HCT116 (cell line): ENCODE results near the gene MSI2.

Source experiments
- CBX3 ChIP-seq: IDR thresholded peaks from 2 replicates; pipeline ENCODE4 v1.6.1; 2012; ENCODE audit warnings: low read depth
- EGR1 ChIP-seq: IDR thresholded peaks from 2 replicates; pipeline ENCODE4 v1.6.1; 2012; ENCODE audit warnings: low read depth
- EZH2phosphoT487 ChIP-seq: fragments of 200-600 bp; IDR thresholded peaks from 2 replicates; pipeline ENCODE4 v1.6.1; 2018; ENCODE audit warnings: antibody characterized with exemption, borderline replicate concordance
- POLR2A ChIP-seq: IDR thresholded peaks from 2 replicates; pipeline ENCODE4 v1.7.0; 2011; ENCODE audit warnings: borderline replicate concordance; ENCODE audit not compliant: insufficient read depth, insufficient read length; ENCODE audit errors: extremely low read depth
- POLR2AphosphoS5 ChIP-seq: IDR thresholded peaks from 2 replicates; pipeline ENCODE4 v1.6.1; 2011; ENCODE audit warnings: mild to moderate bottlenecking, low read depth, low read length, moderate library complexity
- RAD21 ChIP-seq: IDR thresholded peaks from 2 replicates; pipeline ENCODE4 v1.6.1; 2012; ENCODE audit warnings: low read depth, mild to moderate bottlenecking
- SIN3A ChIP-seq: IDR thresholded peaks from 2 replicates; pipeline ENCODE4 v1.6.1; 2012; ENCODE audit warnings: low read depth
- SRF ChIP-seq: IDR thresholded peaks from 2 replicates; pipeline ENCODE4 v1.6.1; 2012; ENCODE audit warnings: low read depth
- TF ChIP-seq, protein P1 (sequence below), 3 experiments: fragments of 200-600 bp in 1 of 3; sonication (generic) in 1 of 3; IDR thresholded peaks in 2 of 3; conservative IDR thresholded peaks in 1 of 3; 2 replicates each; pipeline ENCODE4 v1.5.1; 2012 to 2017; ENCODE audit warnings: low read depth in 2 of 3, low read length in 2 of 3, antibody characterized with exemption in 1 of 3, borderline replicate concordance in 1 of 3, control low read depth in 1 of 3, mild to moderate bottlenecking in 1 of 3, mixed read lengths in 1 of 3, mixed run types in 1 of 3, moderate library complexity in 1 of 3; ENCODE audit not compliant: insufficient read depth in 1 of 3

DNA sequence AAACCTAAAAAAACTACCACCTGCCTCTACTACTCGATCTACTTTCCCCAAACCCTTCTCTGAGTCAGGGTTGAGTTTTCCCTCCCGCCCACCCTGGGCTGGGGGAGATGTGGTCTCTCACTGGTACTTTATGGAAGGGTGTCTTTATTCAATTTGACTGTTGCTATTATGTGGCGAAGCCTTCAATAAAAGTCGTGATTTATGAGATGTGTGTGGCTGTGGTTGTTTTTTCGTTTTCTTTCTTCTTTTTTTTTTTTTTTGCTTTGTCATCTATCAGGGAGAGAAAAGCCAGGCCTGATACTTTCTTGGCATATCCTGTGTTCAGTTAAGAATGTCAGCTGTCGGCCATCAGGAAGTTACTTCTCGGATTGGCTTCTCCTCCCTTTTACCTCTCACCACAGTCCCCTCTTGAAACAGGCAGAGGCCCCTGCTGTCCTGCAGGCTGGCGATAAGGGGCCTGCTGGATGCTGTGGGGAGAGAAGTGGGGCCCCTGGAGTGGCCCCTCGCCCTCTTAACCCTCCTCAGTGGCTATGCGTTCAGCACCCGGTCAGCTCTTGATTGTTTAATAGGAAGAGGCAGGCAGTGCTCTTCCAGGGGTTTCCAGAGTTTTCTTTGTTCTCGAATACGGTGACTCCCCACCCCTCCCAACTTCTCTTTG, 123.0 kb downstream of the MSI2 start:
- no peak for TF ChIP-seq POLR2A
- TF ChIP-seq EGR1: no peak
- TF ChIP-seq, protein P1, sequence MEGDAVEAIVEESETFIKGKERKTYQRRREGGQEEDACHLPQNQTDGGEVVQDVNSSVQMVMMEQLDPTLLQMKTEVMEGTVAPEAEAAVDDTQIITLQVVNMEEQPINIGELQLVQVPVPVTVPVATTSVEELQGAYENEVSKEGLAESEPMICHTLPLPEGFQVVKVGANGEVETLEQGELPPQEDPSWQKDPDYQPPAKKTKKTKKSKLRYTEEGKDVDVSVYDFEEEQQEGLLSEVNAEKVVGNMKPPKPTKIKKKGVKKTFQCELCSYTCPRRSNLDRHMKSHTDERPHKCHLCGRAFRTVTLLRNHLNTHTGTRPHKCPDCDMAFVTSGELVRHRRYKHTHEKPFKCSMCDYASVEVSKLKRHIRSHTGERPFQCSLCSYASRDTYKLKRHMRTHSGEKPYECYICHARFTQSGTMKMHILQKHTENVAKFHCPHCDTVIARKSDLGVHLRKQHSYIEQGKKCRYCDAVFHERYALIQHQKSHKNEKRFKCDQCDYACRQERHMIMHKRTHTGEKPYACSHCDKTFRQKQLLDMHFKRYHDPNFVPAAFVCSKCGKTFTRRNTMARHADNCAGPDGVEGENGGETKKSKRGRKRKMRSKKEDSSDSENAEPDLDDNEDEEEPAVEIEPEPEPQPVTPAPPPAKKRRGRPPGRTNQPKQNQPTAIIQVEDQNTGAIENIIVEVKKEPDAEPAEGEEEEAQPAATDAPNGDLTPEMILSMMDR (IDR thresholded peaks at IDR 0.05 in 2 of 3, conservative IDR thresholded peaks at IDR 0.05 in 1 of 3; ENCODE audit: borderline replicate concordance in 1 of 3, insufficient read depth in 1 of 3, low read depth in 2 of 3, low read length in 2 of 3): no peak
- TF ChIP-seq SIN3A: no peak
- TF ChIP-seq POLR2AphosphoS5: no peak
- TF ChIP-seq SRF: no peak
- TF ChIP-seq CBX3: no peak
- TF ChIP-seq EZH2phosphoT487: no peak
- no peak for TF ChIP-seq RAD21
